Measurements from ENCODE around the gene FBXL17. TPM values are rescaled to one million over a fixed set of nuclear protein-coding genes. Genes with fewer than 3 reads are reported as not detected.

FBXL17 gene
- total RNA-seq, 1 donor from 2014 or later, result 11.1 TPM

DNA sequence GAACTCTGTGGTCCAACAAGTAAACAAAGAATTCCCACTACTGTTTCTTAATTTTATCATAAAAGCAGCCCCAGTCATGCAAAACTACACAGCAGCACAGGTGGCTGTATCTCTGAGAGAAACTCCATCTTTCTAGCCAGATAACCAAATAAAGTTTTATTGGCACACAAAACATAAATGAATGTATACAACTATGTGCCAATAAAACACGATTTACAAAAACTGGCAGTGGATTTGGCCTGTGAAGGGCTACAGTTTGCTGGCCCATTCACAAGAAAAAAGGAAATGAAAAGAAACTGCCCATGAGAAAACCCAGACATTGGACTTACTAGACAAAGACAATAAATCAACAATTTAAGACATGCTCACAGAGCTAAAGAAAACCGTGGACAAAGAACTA is 10.6 kb downstream of the FBXL17 start:
- H3K27ac Mint-ChIP-seq, result no peak overlapping the region

DNA sequence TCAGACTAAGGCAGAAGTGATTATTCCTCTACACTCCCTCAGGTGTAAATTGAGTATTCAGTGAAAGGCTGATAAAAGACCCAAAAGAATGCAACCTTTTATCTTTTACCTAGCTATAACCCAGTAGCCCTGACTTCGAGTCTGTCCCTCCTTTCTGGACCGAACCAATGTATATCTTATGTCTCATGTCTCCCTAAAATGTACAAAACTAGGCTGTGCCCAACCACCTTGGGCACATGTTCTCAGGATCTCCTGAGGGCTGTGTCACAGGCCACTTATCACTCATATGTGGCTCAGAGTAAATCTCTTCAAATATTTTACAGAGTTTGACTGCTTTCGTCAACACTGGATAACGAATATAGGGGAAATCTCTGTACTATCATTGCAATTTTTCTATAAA is 12.7 kb downstream of the FBXL17 start:
- H3K4me3 Mint-ChIP-seq, result no peak overlapping the region
- H3K4me1 Mint-ChIP-seq (ENCODE audit: unreplicated experiment), result peaks cover 21% of the 10 kb centered on the region

More for the DNA sequence above, 10.6 kb downstream of the FBXL17 start:
- DNase-seq (ENCODE audit: extremely low spot score, unreplicated experiment), result no peak
- Mint-ChIP-seq H3K36me3 (peaks cover 34% of the 10 kb centered on the region), H3K9me3 (peaks cover 30% of the 10 kb centered on the region), H3K27me3 (no peaks in the 10 kb centered on the region), H3K4me1 (ENCODE audit: unreplicated experiment) (peaks cover 21% of the 10 kb centered on the region), H3K4me3 (no peak overlapping the region)
- TF ChIP-seq, protein P1, sequence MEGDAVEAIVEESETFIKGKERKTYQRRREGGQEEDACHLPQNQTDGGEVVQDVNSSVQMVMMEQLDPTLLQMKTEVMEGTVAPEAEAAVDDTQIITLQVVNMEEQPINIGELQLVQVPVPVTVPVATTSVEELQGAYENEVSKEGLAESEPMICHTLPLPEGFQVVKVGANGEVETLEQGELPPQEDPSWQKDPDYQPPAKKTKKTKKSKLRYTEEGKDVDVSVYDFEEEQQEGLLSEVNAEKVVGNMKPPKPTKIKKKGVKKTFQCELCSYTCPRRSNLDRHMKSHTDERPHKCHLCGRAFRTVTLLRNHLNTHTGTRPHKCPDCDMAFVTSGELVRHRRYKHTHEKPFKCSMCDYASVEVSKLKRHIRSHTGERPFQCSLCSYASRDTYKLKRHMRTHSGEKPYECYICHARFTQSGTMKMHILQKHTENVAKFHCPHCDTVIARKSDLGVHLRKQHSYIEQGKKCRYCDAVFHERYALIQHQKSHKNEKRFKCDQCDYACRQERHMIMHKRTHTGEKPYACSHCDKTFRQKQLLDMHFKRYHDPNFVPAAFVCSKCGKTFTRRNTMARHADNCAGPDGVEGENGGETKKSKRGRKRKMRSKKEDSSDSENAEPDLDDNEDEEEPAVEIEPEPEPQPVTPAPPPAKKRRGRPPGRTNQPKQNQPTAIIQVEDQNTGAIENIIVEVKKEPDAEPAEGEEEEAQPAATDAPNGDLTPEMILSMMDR (conservative IDR thresholded peaks at IDR 0.05), result no peak

DNA sequence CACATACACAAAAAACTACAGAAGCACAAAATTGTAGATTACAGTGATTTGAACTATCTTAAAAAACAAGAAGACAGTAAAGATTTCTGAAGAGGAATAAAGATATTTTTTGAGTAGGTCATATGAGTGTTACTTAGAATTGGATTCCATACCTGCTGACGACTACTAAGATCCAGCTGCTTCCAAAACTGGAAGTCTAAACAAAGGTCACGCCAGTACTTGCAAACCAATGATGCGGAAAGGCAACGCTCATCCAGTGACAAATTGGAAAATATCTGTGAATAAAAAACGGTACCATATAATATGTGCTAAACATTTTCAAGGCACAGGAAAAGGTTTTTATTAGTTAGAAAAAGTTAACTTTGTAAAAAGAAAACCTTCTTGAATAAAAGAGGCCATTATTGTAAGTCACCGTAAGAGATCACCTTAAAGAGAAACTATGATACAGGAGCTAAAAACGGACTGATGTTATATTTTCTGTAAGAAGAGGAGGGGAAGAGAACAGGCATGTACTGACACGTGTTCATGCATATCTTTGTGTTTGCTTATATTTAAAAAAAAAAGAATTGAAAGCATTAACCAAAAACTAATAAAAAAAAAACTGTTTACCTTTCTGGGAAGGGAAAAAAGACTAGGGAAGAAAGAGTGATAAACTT is 14.1 kb downstream of the FBXL17 start:
- H3K36me3 Mint-ChIP-seq, result peaks cover 13% of the 10 kb centered on the region
- H3K27ac Mint-ChIP-seq, result no peak overlapping the region
- TF ChIP-seq, protein P1 (conservative IDR thresholded peaks at IDR 0.05), result no peak
- H3K4me1 Mint-ChIP-seq (ENCODE audit: unreplicated experiment), result peaks cover 21% of the 10 kb centered on the region
- no peak overlapping the region for H3K4me3 Mint-ChIP-seq
- H3K9me3 Mint-ChIP-seq, result peaks cover 12% of the 10 kb centered on the region
- H3K27me3 Mint-ChIP-seq, result no peaks in the 10 kb centered on the region
- DNase-seq (ENCODE audit: extremely low spot score, unreplicated experiment), result no peak

More for the DNA sequence above, 12.7 kb downstream of the FBXL17 start:
- Mint-ChIP-seq H3K36me3 (peaks cover 20% of the 10 kb centered on the region), H3K27me3 (no peaks in the 10 kb centered on the region), H3K27ac (no peak overlapping the region), H3K9me3 (peaks cover 16% of the 10 kb centered on the region)
- TF ChIP-seq, protein P1 (conservative IDR thresholded peaks at IDR 0.05), result no peak
- DNase-seq (ENCODE audit: extremely low spot score, unreplicated experiment), result no peak

GRCh38 chr5:108366500-108366899 is 15.4 kb downstream of the FBXL17 start:
- H3K27ac Mint-ChIP-seq, result no peak overlapping the region
- peaks cover 21% of the 10 kb centered on the region for H3K4me1 Mint-ChIP-seq (ENCODE audit: unreplicated experiment)
- peaks cover 4% of the 10 kb centered on the region for H3K9me3 Mint-ChIP-seq
- TF ChIP-seq, protein P1 (conservative IDR thresholded peaks at IDR 0.05), result no peak
- no peak overlapping the region for H3K4me3 Mint-ChIP-seq
- peaks cover 13% of the 10 kb centered on the region for H3K36me3 Mint-ChIP-seq
- H3K27me3 Mint-ChIP-seq, result no peaks in the 10 kb centered on the region
- no peak for DNase-seq (ENCODE audit: extremely low spot score, unreplicated experiment)

DNA sequence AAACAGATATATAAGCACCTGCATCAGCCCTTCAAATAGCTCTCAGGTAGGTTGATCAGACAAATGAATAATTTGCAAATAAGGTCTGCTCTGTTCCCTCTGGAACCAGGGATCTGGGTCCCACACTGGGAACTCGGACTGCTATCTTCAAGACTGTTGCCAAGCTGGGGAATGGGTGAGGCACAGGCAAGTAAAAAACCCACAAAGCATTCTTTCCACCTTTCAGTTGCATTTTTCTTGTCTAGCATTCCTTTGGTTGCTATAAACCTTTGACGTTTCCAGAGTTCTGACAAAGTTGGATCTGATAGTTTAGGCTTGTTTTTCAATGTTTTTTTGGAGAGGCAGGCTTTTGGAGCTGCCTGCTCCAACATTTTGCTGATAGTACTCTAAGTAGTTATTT is 20.1 kb downstream of the FBXL17 start:
- Mint-ChIP-seq H3K27ac (no peak overlapping the region), H3K9me3 (no peaks in the 10 kb centered on the region), H3K4me3 (no peak overlapping the region), H3K4me1 (ENCODE audit: unreplicated experiment) (peaks cover 3% of the 10 kb centered on the region), H3K27me3 (no peaks in the 10 kb centered on the region), H3K36me3 (peaks cover 16% of the 10 kb centered on the region)
- TF ChIP-seq, protein P1 (conservative IDR thresholded peaks at IDR 0.05), result no peak
- no peak for DNase-seq (ENCODE audit: extremely low spot score, unreplicated experiment)
